ENCODE data around the gene CCDC40.
"Not testable (repeated sequence)": the region's sequence is repeated elsewhere in the genome, so short reads cannot be mapped to it uniquely, and the experiment has no call there.

CCDC40 gene

DNA sequence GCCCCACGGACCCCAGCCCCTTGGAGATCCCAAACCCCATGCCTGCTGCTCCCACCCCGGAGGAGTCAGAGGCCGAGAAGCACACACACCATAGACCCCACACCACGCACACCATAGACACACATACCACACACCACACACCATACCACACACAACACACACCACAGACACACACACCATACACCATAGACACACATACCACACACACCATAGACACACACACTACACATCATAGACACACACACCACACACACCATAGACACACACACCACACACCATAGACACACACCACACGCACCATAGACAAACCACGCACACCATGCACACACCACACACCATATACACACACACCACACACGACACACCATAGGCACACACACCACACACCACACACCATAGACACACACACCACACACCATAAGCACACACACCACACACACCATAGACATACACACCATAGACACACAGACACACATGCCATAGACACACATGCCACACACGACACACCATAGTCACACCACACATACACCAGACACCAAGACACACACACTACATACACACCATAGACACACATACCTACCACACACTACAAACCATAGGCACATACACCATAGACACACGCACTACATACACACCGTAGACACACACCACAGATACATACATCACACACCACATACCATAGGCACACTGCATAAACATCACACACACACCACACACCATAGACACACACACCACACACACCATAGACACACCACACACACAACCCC lies 12.1 kb upstream of the CCDC40 start:
- no peak for DNase-seq

DNA sequence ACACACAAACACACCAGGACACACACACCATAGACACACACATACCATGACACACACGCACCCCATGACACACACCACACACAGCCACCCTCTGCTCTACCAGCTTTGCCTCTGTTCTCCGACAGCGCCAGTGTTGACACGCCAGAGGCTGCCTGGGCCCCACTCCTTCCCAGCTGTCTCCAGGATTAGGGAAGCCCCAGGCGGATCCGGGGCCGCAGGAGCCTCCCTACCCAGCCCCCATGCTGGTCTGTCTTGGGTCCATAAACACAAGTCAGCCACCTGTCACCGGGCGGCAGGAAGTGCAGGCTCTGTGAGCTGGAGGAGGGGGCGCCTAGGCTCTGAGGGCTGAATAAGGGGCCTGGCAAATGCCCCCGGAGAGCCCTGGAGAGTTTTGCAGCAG lies 11.3 kb upstream of the CCDC40 start:
- DNase-seq: peak; percentile 57

DNA sequence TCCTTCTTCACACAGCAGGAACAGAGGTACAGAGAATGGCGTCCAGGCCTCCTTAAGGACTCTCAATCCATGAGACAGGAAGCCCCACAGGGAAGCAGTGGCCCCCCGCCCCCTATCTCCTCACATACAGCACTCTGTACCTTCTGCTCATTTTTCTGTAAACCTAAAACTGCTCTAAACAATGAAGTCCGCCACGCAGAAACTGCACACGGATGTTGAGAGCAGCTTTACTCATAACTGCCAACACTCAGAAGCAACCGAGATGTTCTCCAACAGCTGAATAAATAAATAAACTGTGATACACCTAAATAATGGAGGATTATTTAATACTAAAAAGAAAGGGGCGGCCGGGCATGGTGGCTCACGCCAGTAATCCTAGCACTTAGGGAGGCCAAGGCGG lies 10.6 kb upstream of the CCDC40 start:
- no peak for DNase-seq

DNA sequence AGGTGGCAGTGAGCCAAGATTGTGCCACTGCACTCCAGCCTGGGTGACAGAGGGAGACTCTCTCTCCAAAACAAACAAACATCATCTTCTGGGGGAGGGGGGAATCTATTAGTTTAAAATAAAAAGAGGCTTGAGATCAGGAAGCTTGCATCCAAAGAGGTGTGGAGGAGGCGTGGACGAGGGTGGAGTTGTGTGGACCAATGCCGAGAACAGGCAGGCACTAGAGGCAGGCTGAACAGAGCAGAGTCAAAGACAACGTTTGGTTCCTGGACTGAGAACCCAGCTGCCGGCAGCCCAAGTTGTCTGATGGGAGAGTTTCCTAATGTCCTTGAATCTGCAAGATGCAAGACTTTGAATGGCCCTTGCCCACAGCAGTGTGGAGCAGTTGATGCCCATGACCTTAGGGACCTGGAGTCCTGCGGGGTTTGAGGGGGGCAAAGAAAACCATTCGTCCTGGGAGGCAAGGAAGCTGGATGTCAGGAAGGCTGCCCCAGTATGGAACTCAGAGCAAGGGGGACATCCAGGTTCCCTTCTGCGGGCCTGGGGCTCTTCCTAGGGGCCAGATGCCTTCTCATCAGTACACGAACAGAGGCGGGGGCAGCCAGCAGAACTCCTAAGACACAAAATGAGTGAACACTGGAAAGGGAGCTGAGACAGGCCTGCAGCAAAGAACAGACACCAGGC lies 9.9 kb upstream of the CCDC40 start:
- DNase-seq: peak; percentile 75

DNA sequence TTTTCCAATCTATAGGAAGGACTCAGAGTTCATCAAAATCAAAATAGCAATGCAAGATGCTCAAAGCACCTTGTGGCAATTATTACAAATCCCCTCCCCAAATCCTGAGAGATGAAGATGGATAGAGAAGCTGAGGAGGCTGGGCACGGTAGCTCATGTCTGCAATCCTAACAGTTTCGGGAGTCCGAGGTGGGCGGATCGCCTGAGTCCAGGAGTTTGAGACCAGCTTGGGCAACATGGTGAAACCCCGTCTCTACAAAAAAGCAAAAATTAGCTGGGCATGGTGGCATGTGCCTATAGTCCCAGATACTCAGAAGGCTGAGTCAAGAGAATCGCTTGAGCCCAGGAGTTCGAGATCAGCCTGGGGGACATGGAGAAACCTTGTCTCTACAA lies 9.4 kb upstream of the CCDC40 start:
- no peak for DNase-seq

DNA sequence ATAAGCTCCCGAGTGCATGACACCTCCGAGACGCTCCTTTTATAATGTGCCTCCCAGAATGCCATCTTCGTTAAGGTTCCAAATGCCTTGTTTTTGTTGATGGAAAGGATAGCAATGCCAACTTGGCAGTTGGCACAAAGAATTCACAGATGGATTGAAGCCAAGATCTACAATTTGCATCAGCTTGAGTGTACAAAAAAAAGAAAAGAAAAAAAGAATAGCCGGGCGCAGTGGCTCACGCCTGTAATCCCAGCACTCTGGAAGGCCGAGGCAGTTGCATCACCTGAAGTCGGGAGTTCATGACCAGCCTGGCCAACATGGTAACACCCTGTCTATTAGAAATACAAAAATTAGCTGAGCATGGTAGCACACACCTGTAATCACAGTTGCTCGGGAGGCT lies 8.4 kb upstream of the CCDC40 start:
- DNase-seq: no peak

DNA sequence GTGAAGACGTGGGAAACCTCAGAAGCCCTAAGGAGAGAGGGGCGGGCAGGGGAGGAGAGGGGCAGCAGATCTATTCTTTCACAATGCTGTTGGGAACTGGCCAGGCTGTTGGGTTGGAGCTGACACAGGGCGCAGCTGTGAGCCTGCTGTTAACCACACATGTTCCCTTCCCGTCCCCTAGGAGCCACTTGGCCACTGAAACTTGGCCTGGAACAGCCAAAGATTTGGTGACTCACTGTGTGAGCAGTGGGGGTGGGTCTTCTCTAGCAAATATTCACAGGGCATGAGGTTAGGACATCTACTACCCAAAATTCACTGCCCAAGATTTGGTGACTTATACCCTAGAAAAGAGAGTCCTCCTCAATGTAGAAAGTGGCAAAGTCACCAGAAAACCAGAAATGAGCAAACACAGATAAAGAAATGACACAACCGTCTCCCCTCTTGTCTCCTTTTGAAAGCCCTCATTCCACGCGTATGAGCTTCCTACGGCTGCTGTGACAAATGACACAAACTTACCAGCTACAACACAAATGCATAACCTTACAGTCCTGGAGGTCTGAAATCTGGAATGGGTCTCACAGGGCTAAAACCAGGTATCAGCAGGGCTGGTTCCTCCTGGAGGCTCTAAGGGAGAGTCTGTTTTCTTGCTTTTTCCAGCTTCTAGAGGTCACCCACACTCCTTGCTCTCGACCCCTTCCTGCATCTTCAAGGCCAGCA lies 7.0 kb upstream of the CCDC40 start:
- DNase-seq: no peak

DNA sequence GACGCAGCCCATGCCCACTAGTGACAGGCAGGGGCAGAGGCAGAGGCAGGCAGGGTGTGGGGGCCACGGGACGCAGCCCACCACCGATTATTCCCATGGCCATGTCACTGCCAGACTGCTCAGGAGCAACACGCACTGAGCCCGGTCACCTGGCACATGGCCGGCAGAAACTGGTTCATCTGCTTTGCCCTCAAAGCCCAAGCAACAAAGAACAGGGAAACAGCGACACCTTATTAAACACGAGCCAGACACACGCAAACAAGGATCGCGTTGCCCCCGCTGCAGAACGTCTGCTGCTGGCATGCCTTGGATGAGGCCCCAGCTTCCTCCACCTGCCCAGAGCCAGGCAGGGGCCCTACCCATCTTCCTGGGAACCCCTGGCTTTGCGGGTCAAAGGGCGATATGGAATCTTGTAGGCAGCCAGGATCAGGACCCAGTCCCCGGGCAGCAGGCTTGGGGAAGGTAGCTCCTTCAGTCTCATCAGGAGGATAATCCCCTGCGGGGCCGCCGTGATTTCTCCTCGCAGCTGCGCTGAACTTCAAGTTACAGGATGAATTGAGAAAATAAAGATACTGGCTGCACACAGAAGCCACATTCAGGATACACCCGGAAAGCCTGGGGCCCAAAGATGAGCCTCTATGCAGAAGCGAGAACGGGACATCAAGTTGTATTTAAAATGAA lies 5.6 kb upstream of the CCDC40 start:
- DNase-seq: peak; percentile 78

DNA sequence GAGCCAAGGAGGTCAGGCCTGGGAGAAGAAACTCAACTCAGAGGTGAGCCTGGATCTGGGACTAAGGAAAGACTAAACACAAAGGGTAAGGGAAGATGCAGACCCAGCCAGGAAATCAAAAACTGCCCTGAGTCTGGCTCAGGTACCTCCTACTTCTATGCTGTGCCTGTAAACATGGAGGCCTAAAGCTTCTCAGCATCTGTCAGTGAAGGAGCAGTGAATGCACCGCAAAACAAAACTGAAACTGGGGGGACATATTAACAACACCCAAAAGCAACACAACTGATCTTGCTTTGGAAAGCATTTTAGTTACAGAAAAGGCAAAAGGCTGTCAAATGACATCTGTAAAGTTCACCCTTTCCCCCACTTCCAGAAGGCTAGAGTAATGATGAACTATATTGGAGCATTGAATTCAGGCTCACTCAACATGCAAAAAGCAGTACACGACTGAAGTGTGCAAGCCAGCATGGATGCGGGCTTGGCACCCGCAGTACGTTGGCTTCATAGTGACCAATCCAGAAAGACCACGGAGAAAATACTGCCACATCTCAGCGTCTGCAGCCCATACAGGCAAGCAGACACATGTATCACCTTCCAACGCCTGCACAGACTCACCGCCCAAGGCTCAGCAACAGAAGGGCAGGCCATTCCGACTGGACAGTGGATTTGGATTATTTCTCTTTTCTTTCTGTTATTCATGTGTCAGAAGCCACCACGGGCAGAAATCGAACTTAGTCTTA lies 4.6 kb upstream of the CCDC40 start:
- DNase-seq: no peak

DNA sequence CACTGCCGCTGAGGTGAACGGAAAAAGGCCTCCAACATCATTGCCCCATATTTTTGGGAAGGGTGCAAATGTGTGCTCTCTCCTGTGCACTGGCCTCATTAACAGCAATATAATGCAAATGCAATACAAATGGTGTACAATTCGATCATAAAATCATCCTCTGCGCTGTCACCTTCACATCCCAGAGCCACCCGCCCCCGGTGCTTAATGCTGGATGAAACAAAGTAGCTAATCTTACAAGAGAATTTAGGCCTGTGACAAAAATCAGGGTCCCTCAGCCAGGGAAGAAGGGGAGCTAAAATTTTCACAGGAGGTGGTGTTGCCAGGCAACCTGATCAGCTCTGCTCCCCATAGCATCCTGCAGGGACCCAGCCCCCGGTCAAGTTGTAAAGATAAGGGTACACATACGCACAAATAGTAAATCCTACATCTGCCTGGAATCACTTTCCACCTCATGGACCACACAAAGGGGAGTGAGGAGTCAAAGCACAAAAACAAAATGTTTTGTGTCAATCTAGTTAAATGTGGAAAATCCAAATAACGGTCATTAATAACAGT lies 3.7 kb upstream of the CCDC40 start:
- DNase-seq: no peak

DNA sequence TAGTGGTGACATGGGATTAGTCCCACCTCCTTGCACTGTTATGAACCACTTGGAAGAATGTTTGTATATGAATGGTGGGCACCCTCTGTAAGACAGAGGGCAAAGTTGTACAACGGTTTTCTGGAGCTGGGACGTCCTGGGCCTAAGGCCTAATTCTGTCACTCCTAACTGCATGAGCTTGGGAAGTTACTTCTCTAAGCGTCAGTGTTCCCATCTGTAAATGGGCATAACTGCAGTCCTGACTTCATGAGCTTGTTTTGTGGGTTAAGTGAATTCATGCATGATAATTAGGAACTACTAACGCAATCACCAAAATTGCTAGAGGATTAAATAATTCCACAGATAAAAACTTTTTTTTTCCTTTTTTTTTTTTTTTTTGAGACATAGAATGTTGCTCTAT lies 2.6 kb upstream of the CCDC40 start:
- DNase-seq: no peak

DNA sequence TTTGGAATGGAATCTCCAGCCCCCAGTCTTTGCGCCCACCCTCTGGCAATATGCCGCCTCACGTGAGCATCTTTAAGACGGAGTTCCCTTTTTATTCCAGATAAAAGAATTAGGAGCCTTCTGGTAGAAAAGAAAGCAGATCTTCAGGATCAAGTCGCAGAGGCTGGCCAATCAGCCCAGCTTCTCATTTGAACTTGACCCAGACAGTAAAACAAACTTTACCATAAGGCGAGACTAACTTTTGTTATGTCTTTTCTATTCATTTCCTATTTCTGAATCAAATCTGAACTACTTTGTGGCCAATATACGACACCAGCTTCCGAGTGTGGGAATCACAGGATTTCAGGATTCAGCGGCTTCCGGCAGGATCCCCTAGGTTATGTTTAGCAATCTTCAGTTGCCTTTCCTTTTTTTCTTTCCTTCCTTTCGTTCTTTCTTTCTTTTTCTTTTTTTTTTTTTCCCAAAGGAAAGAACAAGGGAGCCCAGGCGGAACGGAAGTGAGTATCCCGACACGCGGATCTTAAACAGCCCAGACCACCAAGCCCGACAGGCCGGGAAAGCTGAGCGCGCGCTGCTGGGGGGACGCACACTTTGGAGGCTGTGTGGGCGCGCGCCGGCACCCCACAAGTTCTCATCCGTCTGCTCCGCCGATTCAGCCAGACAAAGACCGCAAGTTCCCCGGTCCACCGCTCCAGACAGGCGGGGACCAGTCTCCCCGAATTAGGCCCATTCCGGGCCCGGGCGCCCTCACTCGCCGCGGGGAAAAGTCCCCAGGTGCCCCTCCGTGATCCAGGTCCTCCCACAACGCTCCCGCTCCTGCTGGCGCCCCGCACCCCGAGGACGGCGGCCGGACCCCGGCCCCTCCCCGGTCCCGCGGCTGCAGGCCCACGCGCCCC lies 1.4 kb upstream of the CCDC40 start:
- DNase-seq: no peak

DNA sequence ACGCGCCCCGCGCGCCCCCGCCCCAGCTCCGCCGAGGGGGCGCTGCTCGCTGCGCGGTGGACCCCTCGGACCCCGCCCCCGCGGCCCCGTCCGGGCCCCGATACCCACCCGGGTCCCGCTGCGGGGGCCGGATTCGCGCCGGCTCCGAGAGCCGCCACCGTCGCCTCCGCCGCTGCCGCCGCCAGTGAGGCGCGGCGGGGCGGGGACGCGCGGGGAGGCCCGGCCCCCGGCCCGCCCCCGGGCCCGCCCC lies 830 bp upstream of the CCDC40 start, which contains the start of gene TBC1D16:
TSS of gene TBC1D16 (minus strand) at position 186 of the 250 bp plus-strand sequence. CDS start 22,325 bp downstream, outside the sequence.
- DNase-seq: no peak

DNA sequence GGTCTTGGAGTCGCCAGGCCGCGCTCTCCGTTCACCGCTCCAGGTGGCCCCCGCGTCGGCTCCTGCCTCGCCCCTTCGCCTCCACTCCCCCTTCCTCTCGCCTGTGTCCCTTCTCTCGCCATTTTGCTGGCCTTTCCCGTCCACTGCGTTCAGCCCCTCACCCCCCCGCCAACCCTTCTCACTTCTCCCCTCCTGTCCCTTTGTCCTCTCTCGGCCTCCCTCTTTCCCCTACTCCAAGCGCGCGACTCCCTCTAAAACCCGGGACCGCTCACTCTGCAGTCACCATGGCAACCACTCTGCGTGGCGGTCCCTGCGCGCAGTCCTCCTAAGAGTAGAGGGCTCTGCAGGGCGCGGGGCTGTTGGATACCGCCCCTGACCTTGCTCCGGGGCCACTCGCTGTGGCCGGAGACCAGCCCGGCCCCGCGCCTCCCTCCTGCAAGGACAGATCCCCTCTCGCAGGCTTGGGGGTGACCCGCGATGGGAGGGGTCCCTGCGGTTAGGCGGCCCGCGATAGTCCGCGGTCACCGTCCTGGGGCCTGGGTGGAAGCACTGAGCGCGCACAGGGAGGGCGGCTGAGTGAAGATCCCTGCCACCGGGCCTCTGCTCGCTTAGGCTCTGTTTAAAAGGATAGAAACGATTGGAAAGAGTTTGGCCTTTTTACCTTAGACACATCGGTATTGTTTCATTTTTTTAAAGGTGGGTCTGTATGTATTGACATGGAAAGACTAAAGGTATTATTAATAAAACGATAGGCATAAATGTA lies 454 bp downstream of the CCDC40 start:
- peak; percentile 32 for DNase-seq

DNA sequence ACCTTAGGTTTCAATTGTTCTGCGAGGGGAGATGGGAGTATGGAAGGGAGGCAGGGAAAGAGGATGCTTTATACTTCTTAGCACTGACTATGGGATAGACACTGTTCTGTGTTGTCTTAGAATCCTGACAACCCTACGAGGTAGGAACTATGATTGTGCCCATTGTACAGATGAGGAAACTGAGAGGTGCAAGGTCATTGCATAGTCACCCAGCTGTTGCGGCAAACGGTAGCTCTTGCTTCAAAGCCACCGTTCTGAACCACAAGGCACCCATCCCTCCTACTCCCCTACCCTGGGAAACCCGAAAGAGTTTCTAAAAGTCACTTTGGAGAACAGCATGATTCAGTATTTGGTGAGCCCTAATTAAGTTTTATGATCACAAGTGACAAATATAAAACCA lies 7.5 kb downstream of the CCDC40 start:
- no peak for DNase-seq

DNA sequence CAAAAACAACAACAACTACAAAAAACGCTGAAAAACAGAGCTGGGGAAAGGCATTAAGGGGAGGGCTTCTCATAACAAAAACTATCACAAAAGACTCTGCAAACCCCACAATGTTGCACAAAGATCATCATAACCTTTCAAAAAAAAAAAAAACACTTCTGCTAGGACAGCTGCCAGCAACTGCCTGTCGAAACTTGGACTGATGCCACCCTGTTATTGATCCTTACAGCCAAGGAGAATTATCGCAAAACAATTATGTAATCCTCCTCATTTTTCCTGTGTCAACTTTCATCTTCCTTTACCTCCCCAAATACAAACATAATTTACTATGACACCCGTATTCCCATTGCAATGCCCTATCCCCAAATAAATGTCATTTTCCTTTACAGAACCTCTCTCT lies 9.3 kb downstream of the CCDC40 start:
- DNase-seq: peak; percentile 28

DNA sequence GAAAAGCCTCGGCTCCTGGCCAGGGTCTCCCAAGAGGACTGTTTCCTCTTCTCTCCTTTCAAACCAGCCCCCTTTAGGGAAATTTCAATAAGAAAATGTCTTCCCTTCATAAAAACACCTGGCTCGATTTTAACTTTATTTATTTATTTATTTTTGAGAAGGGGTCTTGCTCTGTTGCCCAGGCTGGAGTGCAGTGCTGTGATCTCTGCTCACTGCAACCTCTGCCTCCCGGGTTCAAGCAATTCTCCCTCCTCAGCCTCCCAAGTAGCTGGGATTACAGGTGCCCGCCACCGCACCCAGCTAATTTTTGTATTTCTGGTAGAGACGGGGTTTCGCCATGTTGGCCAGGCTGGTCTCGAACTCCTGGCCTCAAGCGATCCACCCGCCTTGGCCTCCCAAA lies 10.3 kb downstream of the CCDC40 start:
- DNase-seq: not testable (repeated sequence)

DNA sequence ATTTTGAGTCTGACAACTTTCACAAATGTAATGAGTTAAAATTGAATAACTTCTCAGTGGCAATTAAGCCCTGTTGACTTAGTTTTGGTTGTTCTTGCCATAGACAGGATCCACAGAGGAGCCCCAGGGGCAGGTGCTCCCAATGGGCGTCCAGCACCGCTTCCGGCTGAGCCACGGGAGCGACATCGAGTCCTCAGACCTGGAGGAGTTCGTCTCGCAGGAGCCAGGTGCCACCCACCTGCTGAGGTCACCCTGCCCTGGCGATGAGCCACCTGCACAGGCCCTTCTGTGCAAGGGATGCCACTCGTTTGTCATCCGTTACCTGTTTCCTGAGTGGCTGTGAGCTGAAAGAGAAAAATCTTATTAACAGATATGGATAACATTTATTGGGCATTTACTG lies 10.7 kb downstream of the CCDC40 start:
- DNase-seq: peak; percentile 84

DNA sequence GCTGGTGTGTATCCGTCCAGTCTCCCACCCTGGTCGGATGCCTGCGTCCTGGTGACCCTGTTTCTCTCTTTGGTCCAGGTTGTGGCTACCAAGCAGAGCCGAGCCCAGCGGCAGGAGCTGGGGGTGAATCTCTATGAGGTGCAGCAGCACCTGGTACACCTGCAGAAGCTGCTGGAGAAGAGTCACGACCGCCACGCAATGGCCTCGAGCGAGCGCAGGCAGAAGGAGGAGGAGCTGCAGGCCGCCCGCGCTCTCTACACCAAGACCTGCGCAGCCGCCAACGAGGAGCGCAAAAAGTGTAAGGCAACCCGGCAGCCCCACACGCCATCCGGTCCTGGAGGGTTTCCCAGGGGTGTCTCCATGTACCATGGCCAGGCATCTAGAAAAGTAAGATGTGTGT lies 13.5 kb downstream of the CCDC40 start:
- DNase-seq: no peak

DNA sequence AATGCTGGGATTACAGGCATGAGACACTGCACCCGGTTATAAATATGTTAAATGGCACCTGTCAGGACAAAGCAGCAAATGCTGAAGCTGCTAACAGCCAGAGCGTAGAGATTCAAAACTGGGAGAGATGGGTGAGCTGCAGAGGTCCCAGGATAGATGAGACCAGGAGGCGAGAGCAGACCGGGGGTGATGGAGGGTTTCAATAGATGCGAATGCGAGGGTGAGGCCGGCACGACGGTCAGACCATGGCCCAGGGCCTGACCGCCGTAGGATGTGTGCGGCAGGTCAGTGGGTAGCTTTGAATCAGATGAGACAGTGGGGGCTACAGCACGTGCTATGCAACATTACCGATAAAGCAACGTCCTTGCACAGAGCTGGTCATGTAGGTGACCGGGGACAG lies 14.3 kb downstream of the CCDC40 start:
- no peak for DNase-seq

DNA sequence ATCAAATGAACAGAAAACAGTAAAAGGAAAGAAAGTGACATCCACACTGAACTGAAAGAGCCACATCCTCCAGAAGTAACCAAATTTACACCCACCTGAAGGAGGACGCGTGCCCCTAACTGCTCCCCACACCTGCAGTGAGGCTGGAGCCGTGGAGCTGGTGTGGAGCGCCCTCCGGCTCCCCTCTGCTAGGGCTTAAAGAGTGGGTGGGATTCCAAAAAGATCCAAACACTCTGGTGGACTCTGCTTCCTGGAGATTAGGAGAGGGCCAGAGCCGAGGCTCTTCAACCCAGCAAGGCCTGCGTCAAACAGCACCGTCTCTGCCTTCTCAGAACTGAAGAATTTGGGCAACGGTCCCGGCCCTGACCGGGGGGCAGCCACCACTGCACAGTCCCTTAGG lies 15.2 kb downstream of the CCDC40 start:
- no peak for DNase-seq
